GM20000 (cell line): ENCODE results near the gene HTD2.
"Not testable (repeated sequence)": the region's sequence is repeated elsewhere in the genome, so short reads cannot be mapped to it uniquely, and the experiment has no call there.

ENCODE experiments used
- DNase-seq: peaks from one replicate; pipeline ENCODE4 v3.0.0; 2012; ENCODE audit warnings: low spot score
- CTCF ChIP-seq: IDR thresholded peaks from 2 replicates; pipeline ENCODE4 v1.5.1; 2012; ENCODE audit warnings: mild to moderate bottlenecking, control low read depth; ENCODE audit errors: extremely low read depth, missing control alignments

HTD2 gene

GRCh38 chr3:58287354-58287753, 19.0 kb upstream of the HTD2 start:
- no peak for TF ChIP-seq CTCF
- DNase-seq, result no peak

GRCh38 chr3:58288011-58288728, 18.1 kb upstream of the HTD2 start:
- TF ChIP-seq CTCF, result no peak
- peak; percentile 13 for DNase-seq

GRCh38 chr3:58288964-58289613, 17.2 kb upstream of the HTD2 start:
- DNase-seq, result not testable (repeated sequence)

GRCh38 chr3:58290446-58290845, 15.9 kb upstream of the HTD2 start:
- DNase-seq, result not testable (repeated sequence)

GRCh38 chr3:58291671-58292338, 14.5 kb upstream of the HTD2 start:
- no peak for DNase-seq
- TF ChIP-seq CTCF, result no peak

GRCh38 chr3:58292866-58293265, 13.5 kb upstream of the HTD2 start:
- DNase-seq, result no peak
- TF ChIP-seq CTCF, result no peak

- no peak for DNase-seq
- TF ChIP-seq CTCF, result no peak
Measured at GRCh38 chr3:58293516-58293915, 12.8 kb upstream of the HTD2 start.

- DNase-seq, result no peak
- TF ChIP-seq CTCF, result no peak
Measured at GRCh38 chr3:58296269-58296668, 10.1 kb upstream of the HTD2 start.
